HL-60 (cell line): Measurements from ENCODE around the gene MYLK2.

Experiments
- DNase-seq, 2 experiments: peaks; one replicate each; pipeline ENCODE4 v3.0.0-alpha.2; 2010 to 2020; ENCODE audit warnings: low read depth in 1 of 2, low spot score in 1 of 2
- H3K27ac ChIP-seq: fragments of 250-450 bp; sonication (Bioruptor Pico); replicated peaks from 2 replicates; pipeline ENCODE4 v1.5.1; 2020; ENCODE audit warnings: mild to moderate bottlenecking, moderate library complexity
- H3K27me3 ChIP-seq: fragments of 250-450 bp; sonication (Bioruptor Pico); 2 replicates; pipeline ENCODE4 v1.5.1; 2021; ENCODE audit warnings: mild to moderate bottlenecking, moderate library complexity; ENCODE audit not compliant: insufficient read depth, poor library complexity, severe bottlenecking
- H3K4me3 ChIP-seq: replicated peaks from 2 replicates; pipeline ENCODE4 v1.5.1; 2011; ENCODE audit warnings: mild to moderate bottlenecking, control low read depth, low read length; ENCODE audit not compliant: insufficient read depth
- CTCF ChIP-seq: IDR thresholded peaks from one replicate; pipeline ENCODE4 v1.5.1; 2011; ENCODE audit warnings: low read length, control low read depth, inconsistent platforms; ENCODE audit not compliant: insufficient read depth
- GABPA ChIP-seq: IDR thresholded peaks from 2 replicates; pipeline ENCODE4 v1.6.1; 2012; ENCODE audit warnings: low read depth
- POLR2AphosphoS5 ChIP-seq: IDR thresholded peaks from 2 replicates; pipeline ENCODE4 v1.6.1; 2012; ENCODE audit warnings: low read depth
- REST ChIP-seq: IDR thresholded peaks from 2 replicates; pipeline ENCODE4 v1.6.1; 2012; ENCODE audit warnings: low read depth; ENCODE audit not compliant: insufficient replicate concordance
- SPI1 ChIP-seq: IDR thresholded peaks from 2 replicates; pipeline ENCODE4 v1.6.1; 2012; ENCODE audit warnings: low read depth, mild to moderate bottlenecking, borderline replicate concordance

The MYLK2 gene

GRCh38 chr20:31861385-31862156 is 42.4 kb downstream of the MYLK2 start:
- Histone ChIP-seq H3K4me3 (peak overlapping the region; percentile 34), H3K27me3 (peaks cover 35% of the 10 kb centered on the region), H3K27ac (no peak overlapping the region)
- TF ChIP-seq SPI1 = no peak
- no peak for TF ChIP-seq CTCF
- DNase-seq = peak in 1 of 2 experiments; percentile 41

GRCh38 chr20:31862157-31862470 is 43.0 kb downstream of the MYLK2 start:
- H3K27me3 ChIP-seq = peaks cover 35% of the 10 kb centered on the region
- TF ChIP-seq GABPA = no peak
- no peak for TF ChIP-seq SPI1
- TF ChIP-seq REST = no peak
- no peak for TF ChIP-seq CTCF
- no peak for TF ChIP-seq POLR2AphosphoS5
- H3K27ac ChIP-seq = no peak overlapping the region
- no peak overlapping the region for H3K4me3 ChIP-seq
- DNase-seq = no peak

- Histone ChIP-seq H3K4me3 (no peak overlapping the region), H3K27ac (no peak overlapping the region), H3K27me3 (peaks cover 35% of the 10 kb centered on the region)
- no peak for DNase-seq
- TF ChIP-seq REST (no peak), POLR2AphosphoS5 (no peak), CTCF (no peak), GABPA (no peak), SPI1 (no peak)
Observed at GRCh38 chr20:31862506-31862905, 43.4 kb downstream of the MYLK2 start.
